Bronchial epithelial cell (primary cell): ENCODE measurements around the gene HSD17B13. TPM values are rescaled to one million over a fixed set of nuclear protein-coding genes. Genes with fewer than 3 reads are reported as not detected.
A peak's percentile ranks its signal among the peaks of the same experiment; 100 is the strongest.

ENCODE experiments used
- DNase-seq: peaks from one replicate; pipeline ENCODE4 v3.0.0-alpha.2; 2010; ENCODE audit warnings: low read depth
- FAIRE-seq: peaks from 2 replicates; lab custom pipeline; 2011; peaks lifted over from hg19 to GRCh38; lab: Jason Lieb, UNC
- H3K27me3 ChIP-seq: 2 replicates; pipeline ENCODE4 v1.5.1; 2011; ENCODE audit warnings: low read length; ENCODE audit not compliant: control insufficient read depth, insufficient read depth
- H3K36me3 ChIP-seq: 2 replicates; pipeline ENCODE4 v1.5.1; 2011; ENCODE audit warnings: low read length; ENCODE audit not compliant: control insufficient read depth, insufficient read depth
- H3K4me3 ChIP-seq: 2 replicates; pipeline ENCODE4 v1.5.1; 2011; ENCODE audit warnings: mild to moderate bottlenecking, low read depth, low read length, control low read depth
- CTCF ChIP-seq: IDR thresholded peaks from 2 replicates; pipeline ENCODE4 v1.5.1; 2011; ENCODE audit warnings: mild to moderate bottlenecking, moderate library complexity, low read length, control low read depth, inconsistent platforms; ENCODE audit not compliant: insufficient read depth, severe bottlenecking
- total RNA-seq: library from RNA; depleted of rRNA; stranded (reverse); fragments of >200 nt; gene quantifications from 2 replicates; pipeline ENCODE4 v1.2.1, GENCODE V29; 2014

The HSD17B13 gene
- total RNA-seq, 1 donor from 2014 or later = not detected

- no peaks in the 10 kb centered on the region for H3K36me3 ChIP-seq
- H3K27me3 ChIP-seq = no peaks in the 10 kb centered on the region
- DNase-seq = peak; percentile 8
- no peak for FAIRE-seq
- H3K4me3 ChIP-seq = no peak overlapping the region
- no peak for TF ChIP-seq CTCF
Measured at GRCh38 chr4:87258677-87259076, 64.0 kb downstream of the HSD17B13 start.

DNA sequence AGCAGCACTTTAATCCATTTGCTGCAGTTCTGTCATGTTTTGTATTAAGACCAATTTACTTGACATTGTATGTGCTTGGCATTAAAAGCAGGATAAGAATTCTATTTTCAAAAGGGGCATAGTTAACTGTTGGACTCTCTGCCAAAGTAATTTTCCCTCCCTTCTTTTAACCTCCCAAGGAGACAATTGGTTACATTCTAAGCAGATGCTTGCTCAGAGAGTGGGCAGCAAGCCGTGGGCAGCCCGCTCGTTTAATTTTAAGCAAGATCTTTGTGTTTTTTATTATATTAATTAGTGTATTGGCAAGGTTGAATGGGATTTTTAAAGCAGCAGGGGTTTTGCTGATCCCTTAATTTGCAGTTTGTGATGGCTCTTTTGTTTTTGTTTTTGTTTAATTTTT, 65.2 kb downstream of the HSD17B13 start:
- Histone ChIP-seq H3K36me3 (no peaks in the 10 kb centered on the region), H3K27me3 (no peaks in the 10 kb centered on the region), H3K4me3 (no peak overlapping the region)
- no peak for FAIRE-seq
- no peak for DNase-seq
- no peak for TF ChIP-seq CTCF

DNA sequence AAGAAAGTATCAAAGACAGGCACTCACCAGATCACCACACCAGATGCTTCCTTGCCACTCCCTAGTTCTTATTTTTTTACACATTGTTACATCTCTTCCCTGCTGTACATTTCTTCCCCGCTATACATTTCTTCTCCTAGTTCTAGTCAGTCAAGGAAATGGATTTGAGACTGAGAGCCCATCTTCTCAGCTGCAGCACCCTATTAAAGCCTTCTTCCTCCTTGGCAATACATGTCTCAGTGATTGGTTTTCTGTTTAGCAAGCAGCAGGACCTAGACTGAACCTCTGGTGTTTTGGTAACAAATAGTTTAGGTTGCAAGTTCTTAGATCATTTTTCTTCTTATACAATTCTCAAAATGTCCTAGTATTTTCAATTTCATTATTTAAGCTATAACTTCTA, 66.9 kb downstream of the HSD17B13 start:
- no peak for TF ChIP-seq CTCF
- FAIRE-seq = no peak

More for the DNA sequence above, 66.9 kb downstream of the HSD17B13 start:
- DNase-seq = no peak
- H3K27me3 ChIP-seq = no peaks in the 10 kb centered on the region
- no peaks in the 10 kb centered on the region for H3K36me3 ChIP-seq
- no peak overlapping the region for H3K4me3 ChIP-seq

Other genes with a start within 250 kb of the HSD17B13 start
- gene KLHL8, start 102.3 kb downstream of the HSD17B13 start, total RNA-seq = 12.9 and 20.5 TPM in 2 replicates
- 1.5 and 1.8 TPM in 2 replicates for gene HSD17B11, start 68.3 kb upstream of the HSD17B13 start, total RNA-seq
- 19.0 and 19.1 TPM in 2 replicates for gene NUDT9, start 99.7 kb upstream of the HSD17B13 start, total RNA-seq
- not detected in 2 replicates for gene SPARCL1, start 206.5 kb upstream of the HSD17B13 start, total RNA-seq